ENCODE results near the gene RHD. TPM values are rescaled to one million over a fixed set of nuclear protein-coding genes. Genes with fewer than 3 reads are reported as not detected.

RHD gene
- total and polyA plus RNA-seq, 2 donors (not counting 1 experiment from before 2014, with no cell fraction given) = not detected

GRCh38 chr1:25246600-25247023 is 25.7 kb upstream of the RHD start:
- Mint-ChIP-seq H3K4me3 (peak overlapping the region; percentile 99), H3K27ac (peak overlapping the region; percentile 100), H3K27me3 (no peaks in the 10 kb centered on the region), H3K9me3 (ENCODE audit: insufficient read depth) (no peaks in the 10 kb centered on the region), H3K4me1 (peaks cover 45% of the 10 kb centered on the region)
- Histone ChIP-seq H3K36me3 (replicated peaks in 1 of 2; ENCODE audit: control extremely low read depth in 1 of 2, control insufficient read depth in 1 of 2, extremely low read depth in 1 of 2, insufficient read depth in 2 of 2, low read length in 1 of 2) (peaks cover 10 to 48% of the 10 kb centered on the region in 2 experiments), H2AFZ (ENCODE audit: insufficient read depth, low read depth, low read length, poor library complexity, severe bottlenecking) (no peak overlapping the region), H3K4me3 (ENCODE audit: control extremely low read depth in 1 of 5, extremely low read depth in 1 of 5, insufficient read depth in 1 of 5, low read depth in 2 of 5, low read length in 4 of 5) (peak overlapping the region; percentile 91 to 99 (median 96)), H3K9ac (ENCODE audit: low read length) (peak overlapping the region; percentile 98), H3K4me1 (ENCODE audit: control insufficient read depth in 2 of 2, insufficient read depth in 2 of 2, low read length in 2 of 2) (peaks cover 25 to 26% of the 10 kb centered on the region in 2 donors), H3K27ac (ENCODE audit: low read length in 2 of 2) (peak overlapping the region; percentile 97 to 99), H4K20me1 (ENCODE audit: control insufficient read depth, insufficient read depth, low read length, poor library complexity, severe bottlenecking) (peaks cover 37% of the 10 kb centered on the region), H3K9me3 (ENCODE audit: control extremely low read depth in 1 of 3, control insufficient read depth in 2 of 3, insufficient read depth in 1 of 3, low read length in 2 of 3) (no peaks in the 10 kb centered on the region), H3K4me2 (replicated peaks; ENCODE audit: low read depth, low read length, poor library complexity, severe bottlenecking) (peak overlapping the region; percentile 82), H3K79me2 (ENCODE audit: control insufficient read depth, insufficient read depth, low read length) (peaks cover 28% of the 10 kb centered on the region), H3K27me3 (replicated peaks in 1 of 4; ENCODE audit: control extremely low read depth in 1 of 4, control insufficient read depth in 3 of 4, insufficient read depth in 4 of 4, low read length in 3 of 4) (no peaks in the 10 kb centered on the region)
- ATAC-seq (ENCODE audit: low read depth) = no peak
- ChIA-PET CTCF (no interaction called here), POLR2A (interaction anchor here (0.5 to 1.5 kb wide), 4 partner anchors 14 to 317 kb away, joined by 3 to 16 read pairs (median 6); partner anchors contain the start of genes RUNX3 and SYF2)
- intact Hi-C loops (cut with micrococcal nuclease) = loop anchor here (1.0 to 10.0 kb wide), 8 partner anchors 7 to 603 kb away; partner anchors contain the start of genes MAN1C1, MTFR1L, SRRM1 and SYF2
- under 1% methylated on average over 53 of the region's 53 CpGs for WGBS (ENCODE audit: insufficient coverage)
- TF ChIP-seq CTCF (IDR thresholded peaks at IDR 0.05) = no peak
- no peak for TF ChIP-seq EZH2 (IDR thresholded peaks at IDR 0.05; ENCODE audit: borderline replicate concordance, insufficient read depth, low read depth, low read length, poor library complexity, severe bottlenecking)
- no peak for DNase-seq
